HepG2 (cell line): ENCODE measurements around the gene PDZK1. TPM values are rescaled to one million over a fixed set of nuclear protein-coding genes. Genes with fewer than 3 reads are reported as not detected.
A peak's percentile ranks its signal among the peaks of the same experiment; 100 is the strongest.

ENCODE experiments used
- ATF6 ChIP-seq: sonication (generic); formaldehyde crosslinking; conservative IDR thresholded peaks from 2 replicates; pipeline ENCODE4 v1.4.0; 2020; ENCODE audit warnings: missing genetic modification reagents
- BCL6 ChIP-seq: IDR thresholded peaks from 2 replicates; pipeline ENCODE4 v1.6.1; 2016; ENCODE audit warnings: missing genetic modification reagents, missing compliant biosample characterization
- CCAR2 ChIP-seq: fragments of 200-400 bp; formaldehyde crosslinking; optimal IDR thresholded peaks from 2 replicates; pipeline ENCODE3; 2018; ENCODE audit warnings: low read depth, mild to moderate bottlenecking, low read length, moderate library complexity
- GPBP1L1 ChIP-seq: sonication (generic); formaldehyde crosslinking; IDR thresholded peaks from 2 replicates; pipeline ENCODE4 v1.5.0; 2020; ENCODE audit warnings: mild to moderate bottlenecking, missing genetic modification reagents
- HDAC2 ChIP-seq: sonication (generic); formaldehyde crosslinking; IDR thresholded peaks from 2 replicates; pipeline ENCODE4 v1.4.0; 2020; ENCODE audit warnings: missing genetic modification reagents
- MED1 ChIP-seq: sonication (generic); formaldehyde crosslinking; IDR thresholded peaks from 2 replicates; pipeline ENCODE4 v1.4.0; 2020; ENCODE audit warnings: missing genetic modification reagents
- MIER2 ChIP-seq: IDR thresholded peaks from 2 replicates; pipeline ENCODE4 v1.6.1; 2016; ENCODE audit warnings: missing biosample characterization, missing genetic modification reagents
- NCOR1 ChIP-seq: fragments of 200-600 bp; sonication (generic); IDR thresholded peaks from 2 replicates; pipeline ENCODE4 v1.7.0; 2017; ENCODE audit warnings: antibody characterized with exemption, low read length, borderline replicate concordance
- PPARG ChIP-seq: conservative IDR thresholded peaks from 2 replicates; pipeline ENCODE4 v1.6.1; 2016; ENCODE audit warnings: missing biosample characterization, missing genetic modification reagents
- SMC3 ChIP-seq: IDR thresholded peaks from 2 replicates; pipeline ENCODE4 v1.6.1; 2011; ENCODE audit warnings: low read length, improper control_type of control experiment
- SP2 ChIP-seq: sonication (generic); formaldehyde crosslinking; IDR thresholded peaks from 2 replicates; pipeline ENCODE4 v1.5.1; 2020; ENCODE audit warnings: mild to moderate bottlenecking, missing genetic modification reagents
- THAP11 ChIP-seq: IDR thresholded peaks from 2 replicates; pipeline ENCODE4 v1.6.1; 2016; ENCODE audit warnings: missing biosample characterization, missing genetic modification reagents
- ZBTB3 ChIP-seq: sonication (generic); formaldehyde crosslinking; IDR thresholded peaks from 2 replicates; pipeline ENCODE4 v1.4.0; 2020; ENCODE audit warnings: low read depth, mild to moderate bottlenecking, moderate library complexity, missing genetic modification reagents, borderline replicate concordance
- ZC3H4 ChIP-seq: sonication (generic); formaldehyde crosslinking; IDR thresholded peaks from 2 replicates; pipeline ENCODE4 v1.4.0; 2020; ENCODE audit warnings: missing genetic modification reagents, borderline replicate concordance
- ZKSCAN8 ChIP-seq: IDR thresholded peaks from 2 replicates; pipeline ENCODE4 v1.6.1; 2016; ENCODE audit warnings: borderline replicate concordance, missing genetic modification reagents, missing compliant biosample characterization
- ZNF17 ChIP-seq: sonication (generic); formaldehyde crosslinking; IDR thresholded peaks from 2 replicates; pipeline ENCODE4 v1.5.0; 2020; ENCODE audit warnings: mild to moderate bottlenecking, missing genetic modification reagents
- ZNF20 ChIP-seq: sonication (generic); formaldehyde crosslinking; IDR thresholded peaks from 2 replicates; pipeline ENCODE4 v1.4.0; 2020; ENCODE audit warnings: mild to moderate bottlenecking, moderate library complexity, missing genetic modification reagents
- ZNF503 ChIP-seq: sonication (generic); formaldehyde crosslinking; IDR thresholded peaks from 2 replicates; pipeline ENCODE4 v1.4.0; 2020; ENCODE audit warnings: missing genetic modification reagents
- ZNF552 ChIP-seq: sonication (generic); formaldehyde crosslinking; IDR thresholded peaks from 2 replicates; pipeline ENCODE4 v1.9.0; 2022; ENCODE audit warnings: missing genetic modification reagents, mild to moderate bottlenecking, borderline replicate concordance
- ZNF609 ChIP-seq: sonication (generic); formaldehyde crosslinking; IDR thresholded peaks from 2 replicates; pipeline ENCODE4 v1.4.0; 2020; ENCODE audit warnings: mild to moderate bottlenecking, missing genetic modification reagents, borderline replicate concordance
- ZNF790 ChIP-seq: sonication (generic); formaldehyde crosslinking; IDR thresholded peaks from 2 replicates; pipeline ENCODE4 v1.8.0; 2022; ENCODE audit warnings: missing genetic modification reagents, mild to moderate bottlenecking, borderline replicate concordance
- polyA plus RNA-seq, 8 experiments: library from polyadenylated mRNA; depleted of rRNA in 3 of 8; stranded (reverse) in 7 of 8; unstranded in 1 of 8; fragments of >200 nt; fragmentation: Illumina TruSeq in 4 of 8; extraction: Trizol in 4 of 8; gene quantifications; 2 replicates each; pipeline versions ENCODE4 v1.2.1 to v1.2.3, GENCODE V29; 2011 to 2016; ENCODE audit warnings: low read depth in 4 of 8, missing spikeins in 1 of 8, mixed read lengths in 1 of 8; ENCODE audit not compliant: insufficient read depth in 1 of 8
- total RNA-seq, 5 experiments: library from RNA; depleted of rRNA; stranded (reverse); fragments of >200 nt; fragmentation: Illumina TruSeq; extraction: Trizol; gene quantifications; 2 replicates each; pipeline ENCODE4 v1.2.3, GENCODE V29; 2016; ENCODE audit warnings: low read depth in 1 of 5

The PDZK1 gene
- total and polyA plus RNA-seq, 2 of the 13 experiments (the other 11 are each of a cell fraction or from before 2014, with no cell fraction given), result 16.2 to 46.4 TPM

GRCh38 chr1:145711213-145711651, 4.1 kb upstream of the PDZK1 start (continued):
- peak; percentile 49; the same call in 1 of the 2 replicates for TF ChIP-seq ZKSCAN8
- peak; percentile 71; the same call in 1 of the 2 replicates for TF ChIP-seq HDAC2
- TF ChIP-seq PPARG, result peak; percentile 70
- no peak for TF ChIP-seq ZNF17 (CRISPR knock-in tag)
- peak; percentile 46; the same call in 1 of the 2 replicates for TF ChIP-seq ZBTB3 (CRISPR knock-in tag)
- TF ChIP-seq ZNF20 (CRISPR knock-in tag), result no peak
- no peak for TF ChIP-seq ZC3H4 (CRISPR knock-in tag)
- TF ChIP-seq SMC3, result 0 out of 2 replicates have a peak, but pooled peaks have one; percentile 1
- TF ChIP-seq MED1 (CRISPR knock-in tag), result peak; percentile 71; the same call in 1 of the 2 replicates
- peak; percentile 59; the same call in 1 of the 2 replicates for TF ChIP-seq ZNF503 (CRISPR knock-in tag)
- TF ChIP-seq NCOR1, result peak; percentile 47; the same call in 1 of the 2 replicates
- TF ChIP-seq ZNF609 (CRISPR knock-in tag), result peak; percentile 40; the same call in 1 of the 2 replicates
- TF ChIP-seq SP2 (CRISPR knock-in tag), result no peak
- no peak for TF ChIP-seq MIER2 (CRISPR knock-in tag)
- peak; percentile 72 for TF ChIP-seq BCL6 (CRISPR knock-in tag)
- TF ChIP-seq CCAR2, result no peak
- TF ChIP-seq GPBP1L1 (CRISPR knock-in tag), result no peak
- no peak for TF ChIP-seq THAP11
- no peak for TF ChIP-seq ATF6 (CRISPR knock-in tag)
- TF ChIP-seq ZNF552 (CRISPR knock-in tag), result no peak
- no peak for TF ChIP-seq ZNF790 (CRISPR knock-in tag)
